ENCODE data around the gene KCTD1.
"Not testable (repeated sequence)": the region's sequence is repeated elsewhere in the genome, so short reads cannot be mapped to it uniquely, and the experiment has no call there.

Gene KCTD1

DNA sequence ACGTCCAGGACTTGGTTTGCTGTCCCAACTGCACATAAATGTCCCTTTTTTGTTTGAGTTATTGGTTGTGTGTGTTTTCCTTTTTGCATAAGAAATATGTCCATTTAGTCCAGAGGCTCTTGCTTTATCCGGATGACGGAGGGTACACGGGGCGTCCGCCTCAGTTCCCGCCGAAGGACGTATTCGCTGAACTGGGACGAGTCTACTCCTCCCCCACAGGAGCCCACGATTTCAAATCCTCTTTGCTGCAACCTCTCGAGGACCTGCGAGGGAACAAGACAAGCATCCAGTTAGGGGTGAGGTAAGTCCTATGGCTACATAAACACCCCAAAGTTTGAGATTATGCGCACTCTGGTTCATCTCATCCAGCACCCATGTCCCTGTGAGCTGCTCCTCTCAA, 92.7 kb downstream of the KCTD1 start:
- no peak for DNase-seq

DNA sequence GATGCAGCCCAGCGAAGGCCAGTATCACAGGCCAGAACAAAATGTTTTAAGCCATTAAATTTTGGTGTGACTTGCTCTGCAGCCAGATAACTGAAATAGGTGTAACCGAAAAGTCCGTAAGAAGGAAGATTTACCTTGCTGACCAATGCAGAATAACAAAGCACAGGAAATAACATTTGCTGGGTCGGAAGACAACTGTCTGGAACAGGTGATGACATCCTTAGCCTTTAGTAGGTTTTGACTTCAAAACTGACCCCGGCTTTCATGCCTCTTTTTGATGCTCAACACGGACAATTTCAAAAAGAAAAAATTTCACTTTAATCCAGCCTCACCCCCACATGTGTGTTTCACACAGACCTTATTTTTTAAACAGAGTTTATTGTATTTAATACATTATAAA, 93.7 kb downstream of the KCTD1 start:
- DNase-seq, result no peak

DNA sequence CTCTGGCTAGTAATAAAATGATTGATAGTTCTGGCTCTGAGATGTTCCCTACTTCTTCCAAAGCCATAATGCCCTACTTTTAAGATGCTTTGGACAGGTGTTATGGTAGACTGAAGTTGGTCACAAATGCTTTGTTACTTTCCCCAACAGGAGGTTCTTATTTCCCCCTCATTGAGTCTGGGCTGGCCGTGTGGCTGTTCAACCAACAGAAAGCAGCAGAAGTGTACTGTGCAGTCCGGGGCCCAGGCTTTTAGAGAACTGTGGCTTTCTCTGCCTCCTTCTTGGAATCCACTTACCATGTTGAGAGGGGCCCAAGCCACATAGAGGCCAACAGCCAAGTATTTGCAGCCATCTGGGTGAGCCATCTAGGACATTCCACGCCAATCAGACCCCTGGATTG, 94.2 kb downstream of the KCTD1 start:
- no peak for DNase-seq

DNA sequence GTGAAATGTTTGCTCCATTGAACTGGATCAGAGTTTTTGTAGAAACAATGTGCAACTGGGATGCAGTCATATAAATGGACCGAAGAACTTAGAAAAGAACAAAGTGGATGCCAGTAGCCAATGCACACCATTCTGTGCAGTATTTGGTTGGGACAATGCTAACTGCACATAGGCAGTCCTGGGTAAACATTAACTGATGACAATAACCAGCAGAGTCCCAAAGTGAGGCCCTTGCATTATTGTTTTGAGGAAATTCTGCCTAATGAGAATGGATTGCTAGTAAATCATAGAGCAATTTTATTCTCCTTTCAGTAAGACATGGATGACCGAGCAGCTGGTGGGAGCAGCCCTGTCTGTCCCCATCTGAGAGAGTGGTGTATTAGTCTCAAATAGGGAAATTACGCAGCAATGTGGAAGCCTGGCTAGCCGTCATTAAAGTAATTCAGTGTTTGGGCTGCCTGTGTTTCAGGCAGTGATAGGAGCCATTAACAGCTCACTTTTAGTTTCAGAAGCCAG, 94.9 kb downstream of the KCTD1 start:
- peak; percentile 47 for DNase-seq

DNA sequence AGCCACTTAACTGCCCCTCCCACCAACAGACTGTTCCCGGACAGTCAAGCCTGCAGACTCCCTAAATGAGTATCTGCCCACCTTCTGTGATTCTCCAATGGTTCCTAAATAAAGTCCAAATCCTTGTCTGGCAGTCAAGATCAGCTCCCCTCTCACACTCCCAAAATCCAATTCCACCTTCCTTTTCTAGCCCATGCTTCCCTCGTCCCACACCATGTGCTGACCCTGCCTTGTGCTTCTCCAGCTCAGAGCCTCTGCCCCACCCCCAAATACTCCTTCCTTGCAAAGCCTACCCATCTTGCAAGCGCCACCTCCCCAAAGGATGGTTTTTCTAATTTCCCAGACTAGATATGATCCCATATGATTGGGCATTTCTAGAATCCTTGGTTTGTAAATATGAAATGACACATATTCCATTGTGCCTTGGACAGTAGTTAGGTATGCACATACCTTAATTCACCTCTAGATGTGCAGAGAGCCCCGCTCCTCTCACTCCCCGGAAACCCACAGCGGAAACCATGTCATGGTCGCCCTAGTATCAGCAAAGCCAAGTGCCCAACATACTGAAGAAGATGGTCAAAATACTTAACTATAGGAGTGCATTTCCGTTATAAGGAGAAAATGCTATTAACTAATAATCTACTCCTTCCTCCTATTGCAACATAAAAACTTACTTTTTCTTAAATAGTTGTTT, 97.2 kb downstream of the KCTD1 start:
- no peak for DNase-seq

DNA sequence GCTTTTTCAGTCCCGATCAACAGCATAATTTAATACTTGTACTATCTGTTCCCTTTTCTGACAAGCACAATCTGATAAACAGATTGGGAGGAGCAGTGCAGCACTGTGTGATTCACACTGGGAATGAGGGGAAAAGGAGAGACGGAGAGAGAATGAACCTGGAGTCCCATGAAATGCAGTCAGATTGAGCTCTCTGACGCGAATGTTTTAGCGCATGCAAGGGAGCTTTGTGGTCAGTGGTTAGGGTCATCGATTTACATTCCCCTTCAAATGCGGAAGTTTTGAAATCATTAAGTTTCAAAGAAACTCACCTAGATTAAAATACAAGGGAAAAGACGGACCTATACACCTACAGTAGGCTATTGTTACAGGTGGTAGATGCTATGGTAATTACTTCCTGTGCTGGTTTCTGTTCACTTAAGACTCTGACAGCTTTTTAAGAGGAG, 99.6 kb downstream of the KCTD1 start:
- DNase-seq, result no peak

DNA sequence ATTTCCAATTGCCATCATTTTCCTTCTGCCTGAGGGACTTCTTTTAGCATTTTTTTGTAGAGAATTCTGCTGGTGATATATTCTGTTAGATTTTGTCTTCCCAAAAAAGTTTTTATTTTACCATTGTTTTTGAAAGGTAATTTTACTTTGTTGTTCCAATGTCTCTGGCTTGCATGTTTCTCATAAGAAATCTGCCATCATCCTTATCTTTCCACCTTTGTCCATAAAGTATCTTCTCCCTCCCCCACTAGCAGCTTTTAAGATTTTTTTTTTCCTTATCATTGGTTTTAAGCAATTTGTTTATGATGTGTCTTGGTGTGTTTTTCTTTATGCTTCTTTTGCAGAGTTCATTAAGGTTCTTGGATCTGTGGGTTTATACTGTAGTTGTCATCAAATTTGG, 104.5 kb downstream of the KCTD1 start:
- no peak for DNase-seq

DNA sequence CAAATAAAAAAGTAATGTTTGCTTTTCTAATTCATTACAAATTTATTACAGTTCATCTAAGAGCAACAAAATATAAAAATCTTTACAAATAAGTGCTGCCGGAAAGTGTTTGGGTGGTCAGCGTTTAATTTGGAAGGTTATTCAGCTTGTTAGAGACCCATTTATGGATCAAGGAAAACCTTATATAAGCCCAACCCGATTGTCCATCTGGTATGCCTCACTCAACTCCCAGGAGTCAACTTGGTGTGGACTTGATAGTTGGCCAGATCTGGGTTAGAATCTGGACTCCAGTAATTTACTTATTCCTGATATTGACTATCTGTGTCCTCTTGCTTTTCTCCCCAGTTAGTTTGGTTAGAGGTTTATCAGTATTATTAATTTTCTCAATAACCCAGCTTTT, 106.2 kb downstream of the KCTD1 start:
- DNase-seq, result no peak

DNA sequence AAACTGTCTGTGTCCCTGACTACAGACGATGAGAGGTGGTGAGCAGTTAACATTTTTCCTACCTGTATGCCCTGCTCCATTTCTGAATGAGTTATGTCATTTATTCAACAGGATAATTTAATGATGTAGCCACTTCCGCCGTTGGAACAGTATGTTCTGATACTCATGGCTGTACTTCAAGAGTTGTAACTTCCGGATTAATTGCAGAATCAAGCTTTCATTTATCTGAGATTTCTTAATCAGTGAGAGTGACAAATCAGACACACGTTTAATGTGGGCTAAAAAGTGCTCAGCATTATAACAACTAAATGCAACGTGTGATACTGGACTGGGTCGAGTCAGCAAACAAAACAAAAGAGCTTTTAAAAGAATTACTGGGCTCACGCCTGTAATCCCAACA, 107.7 kb downstream of the KCTD1 start:
- no peak for DNase-seq

DNA sequence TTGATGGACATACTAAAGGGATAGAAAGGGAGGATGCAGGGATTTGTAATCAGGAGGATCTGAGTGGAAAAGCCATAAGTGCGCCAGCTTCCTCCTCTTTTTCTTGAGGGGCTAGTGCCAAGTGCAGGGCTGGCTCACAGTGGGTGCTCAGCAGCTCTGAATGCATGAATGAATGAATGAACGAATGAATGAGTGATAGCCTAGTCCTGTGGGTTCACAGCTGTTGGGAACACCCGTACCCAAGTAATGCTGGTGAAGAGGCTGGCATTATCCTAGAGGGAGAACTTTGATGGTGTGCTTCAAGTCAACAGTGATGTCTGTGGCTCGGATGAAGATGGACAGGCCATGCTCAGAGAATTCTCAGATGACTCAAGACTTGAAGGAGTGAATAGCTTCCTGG, 108.8 kb downstream of the KCTD1 start:
- no peak for DNase-seq

DNA sequence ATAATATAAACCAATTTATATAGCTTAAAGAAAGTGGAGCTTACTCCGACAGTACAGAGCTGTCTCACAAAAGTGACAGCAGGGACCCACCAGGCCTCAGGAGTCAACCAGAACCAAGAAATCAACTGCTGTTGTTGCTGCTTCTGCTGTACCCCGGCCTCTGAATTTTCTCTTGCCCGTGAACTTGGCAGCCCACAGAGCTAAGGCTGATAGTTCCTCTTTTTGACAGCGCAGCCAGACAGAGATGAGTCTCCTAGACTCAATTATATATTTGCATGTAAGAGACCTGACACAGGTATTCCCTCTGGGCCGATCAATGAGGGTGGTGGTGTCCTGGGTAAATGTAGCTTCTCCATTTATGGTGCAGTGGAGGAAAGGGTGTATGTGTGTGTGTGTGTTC, 109.4 kb downstream of the KCTD1 start:
- DNase-seq, result no peak

DNA sequence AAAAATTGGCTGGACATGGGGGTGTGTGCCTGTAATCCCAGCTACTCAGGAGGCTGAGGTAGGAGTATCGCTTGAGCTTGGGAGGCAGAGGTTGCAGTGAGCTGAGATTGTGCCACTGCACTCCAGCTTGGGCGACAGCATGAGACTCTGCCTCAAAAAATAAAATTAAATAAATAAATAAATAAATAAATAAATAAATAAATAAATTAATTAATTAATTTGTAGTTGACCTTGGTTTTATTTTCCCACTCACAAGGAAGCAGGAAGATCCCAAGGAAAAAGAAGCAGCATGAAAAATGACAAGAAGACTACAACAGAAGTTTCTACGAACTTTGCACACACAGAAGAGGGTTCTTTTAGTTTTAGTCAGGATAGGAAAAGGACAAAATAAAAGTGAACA, 110.7 kb downstream of the KCTD1 start:
- DNase-seq, result not testable (repeated sequence)

DNA sequence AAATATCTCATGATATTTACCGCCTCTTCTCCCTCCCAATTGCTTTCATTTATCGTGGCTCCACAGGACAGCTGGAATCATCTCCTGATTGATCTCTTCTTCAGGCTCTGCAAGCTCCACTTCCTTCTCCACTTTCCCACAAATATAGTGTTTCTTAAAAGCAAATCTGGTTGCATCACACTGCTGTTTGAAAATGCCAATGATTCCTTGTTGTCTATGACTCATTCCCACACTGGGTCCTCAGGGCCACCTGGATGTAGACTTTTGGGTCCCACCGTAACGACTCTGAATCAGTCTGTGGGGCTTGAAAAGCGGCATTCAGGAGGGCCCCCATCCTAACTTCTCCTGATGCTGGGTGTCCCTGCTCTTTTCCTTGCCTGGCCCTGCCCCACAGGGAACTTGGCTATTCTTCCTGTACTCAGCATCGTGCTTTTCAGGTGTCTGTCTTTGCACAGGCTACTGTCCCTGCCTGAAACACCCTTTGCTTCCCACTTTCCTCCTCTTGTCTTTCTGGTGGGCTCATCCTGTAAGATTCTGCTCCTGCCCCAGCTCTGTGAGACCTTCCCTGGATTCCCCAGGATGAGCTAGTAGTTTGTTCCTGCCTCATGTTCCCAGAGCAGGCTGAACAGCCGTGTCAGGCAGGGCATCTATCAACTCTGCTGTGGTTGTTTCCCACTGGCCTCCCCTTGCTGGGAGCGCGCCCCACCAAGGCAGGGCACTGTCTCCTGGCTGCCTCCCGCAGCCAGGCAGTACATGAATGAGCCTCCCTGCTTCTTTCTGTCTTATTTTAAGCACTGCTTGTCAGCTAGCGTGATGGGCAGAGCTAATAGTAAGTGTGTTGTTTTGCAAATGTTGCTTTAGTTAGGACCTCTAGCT, 111.9 kb downstream of the KCTD1 start:
- DNase-seq, result no peak

DNA sequence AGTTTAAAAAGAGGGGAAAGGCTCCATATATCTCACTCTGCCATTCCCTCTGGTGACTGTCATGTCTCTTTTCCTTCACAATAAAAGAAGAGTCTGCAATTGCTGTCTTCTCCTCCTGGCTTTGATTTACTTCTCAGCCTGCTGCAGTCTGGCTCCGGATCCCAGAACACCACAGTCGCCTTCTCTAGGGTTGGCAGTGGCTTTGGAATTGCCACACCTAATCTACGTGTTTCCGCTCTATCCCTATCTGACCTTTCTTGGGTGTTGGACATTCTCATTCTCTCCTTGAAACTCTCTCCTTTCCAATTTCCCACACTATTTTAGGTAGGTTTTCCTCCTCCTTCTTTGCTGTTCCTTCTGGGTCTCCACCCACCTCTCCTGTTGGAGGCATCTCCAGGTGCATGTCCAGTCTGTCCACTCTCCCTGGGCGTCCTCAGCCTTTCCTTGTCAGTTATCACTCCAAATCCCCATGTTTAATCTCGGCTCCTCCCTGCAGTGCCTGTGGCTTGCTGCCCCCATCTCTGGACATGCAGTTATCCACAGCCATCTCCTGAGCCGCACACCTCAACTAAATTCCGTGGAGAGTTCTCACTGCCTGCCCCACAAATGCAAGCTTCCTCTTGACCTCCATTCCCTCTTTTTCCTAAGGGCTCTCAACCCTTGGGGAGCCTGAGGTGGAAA, 112.8 kb downstream of the KCTD1 start:
- no peak for DNase-seq

DNA sequence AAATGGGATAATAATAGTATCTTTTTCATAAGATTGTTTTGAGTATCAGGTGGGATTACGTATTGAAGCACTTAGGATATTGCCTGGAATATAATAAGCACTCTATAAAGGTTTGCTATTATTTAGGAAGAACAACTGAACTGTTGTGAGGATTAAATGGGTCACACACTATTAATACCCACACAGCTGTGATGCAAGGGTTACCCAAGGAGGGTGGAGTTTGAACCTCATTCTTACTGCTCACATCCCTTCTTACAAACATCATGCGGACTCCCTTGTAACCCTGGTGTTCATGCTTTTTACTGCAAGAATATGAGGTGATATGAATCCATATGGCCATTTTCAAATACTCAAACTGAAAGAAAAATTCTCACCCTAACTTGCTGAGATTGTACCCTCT, 113.5 kb downstream of the KCTD1 start:
- no peak for DNase-seq

DNA sequence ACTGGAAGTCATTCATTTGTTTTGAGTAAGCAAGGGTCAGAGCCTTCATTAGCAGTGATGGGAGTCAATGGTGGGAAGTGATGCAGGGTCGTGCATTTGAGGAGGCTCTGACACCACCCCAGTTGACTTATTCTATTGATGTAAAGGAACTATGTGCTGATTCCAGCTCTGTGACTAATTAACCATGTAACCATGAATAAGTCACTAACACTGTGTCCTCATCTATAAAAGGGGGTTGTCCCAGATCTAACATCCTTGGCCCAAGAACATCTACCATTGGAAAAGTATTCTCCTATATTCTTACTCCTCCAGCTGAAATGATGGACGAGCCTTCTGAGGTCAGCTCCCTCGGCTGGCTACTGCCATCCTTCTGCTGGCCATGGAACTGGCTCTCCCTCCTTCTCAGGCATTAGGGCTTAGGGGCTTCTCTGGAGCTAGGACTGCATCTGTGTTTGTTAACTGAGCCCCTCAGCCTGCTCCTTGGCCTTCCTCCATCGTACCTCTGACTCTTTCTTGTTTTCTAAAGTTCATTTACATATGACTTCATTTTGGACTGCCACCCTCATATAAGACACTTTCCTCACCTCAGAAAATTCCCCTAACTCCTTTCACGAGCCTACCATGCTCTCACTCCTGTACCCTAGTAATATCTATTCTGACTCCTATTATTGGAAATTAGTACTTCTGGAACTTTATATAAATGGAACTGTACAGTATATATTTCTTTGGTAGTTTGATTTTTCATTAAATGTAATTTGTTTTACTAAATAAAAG, 115.5 kb downstream of the KCTD1 start:
- DNase-seq, result no peak

DNA sequence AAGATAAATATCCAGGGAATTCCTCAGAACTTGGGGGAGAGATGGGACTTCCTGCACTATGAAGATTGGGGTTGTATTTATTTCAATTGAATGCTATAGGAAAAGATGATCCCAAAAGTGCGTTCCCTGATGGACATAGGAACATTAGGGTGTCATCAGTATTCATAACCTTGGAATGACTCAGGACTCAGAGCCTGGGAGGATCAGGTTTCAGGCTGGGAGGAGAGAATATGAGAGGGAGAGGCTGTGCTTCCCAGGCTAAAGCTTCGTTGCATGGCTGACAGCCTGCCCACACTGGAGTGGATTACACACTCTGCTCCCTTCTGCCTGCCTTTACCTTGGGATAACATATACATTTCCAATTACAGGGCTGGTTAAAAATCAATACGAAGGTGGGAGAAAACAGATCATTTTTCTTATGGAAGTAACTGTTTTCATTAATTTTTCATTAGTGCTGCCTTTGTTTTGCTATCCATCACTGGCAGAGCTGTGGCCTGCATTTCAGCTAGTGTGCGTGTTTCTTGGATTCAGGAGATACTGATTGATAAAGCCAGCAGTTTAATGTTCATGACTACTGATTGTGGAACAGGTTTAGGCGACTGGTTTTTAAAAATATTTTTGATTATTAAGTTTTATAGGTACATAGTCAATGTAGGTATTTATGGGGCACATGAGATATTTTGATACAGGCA, 118.7 kb downstream of the KCTD1 start:
- DNase-seq, result no peak

DNA sequence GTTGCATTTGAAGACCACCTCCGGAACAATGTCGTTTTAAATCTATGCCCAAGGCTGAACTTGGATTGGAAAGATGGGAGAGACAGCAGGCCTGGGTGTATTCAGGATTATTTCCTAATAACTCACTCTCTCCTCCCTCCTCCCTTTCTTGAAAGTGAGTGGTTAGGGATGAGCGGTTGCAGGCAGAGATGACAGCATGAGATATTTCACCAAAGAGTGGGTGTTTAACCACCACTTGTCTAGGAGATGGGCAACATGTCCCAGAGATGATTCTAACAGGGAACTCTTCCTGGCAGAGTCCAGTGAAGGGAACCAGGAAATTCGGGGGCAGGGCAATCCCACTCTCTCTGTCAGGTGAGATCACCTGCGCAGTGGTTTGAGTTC, 123.2 kb downstream of the KCTD1 start:
- DNase-seq, result no peak

DNA sequence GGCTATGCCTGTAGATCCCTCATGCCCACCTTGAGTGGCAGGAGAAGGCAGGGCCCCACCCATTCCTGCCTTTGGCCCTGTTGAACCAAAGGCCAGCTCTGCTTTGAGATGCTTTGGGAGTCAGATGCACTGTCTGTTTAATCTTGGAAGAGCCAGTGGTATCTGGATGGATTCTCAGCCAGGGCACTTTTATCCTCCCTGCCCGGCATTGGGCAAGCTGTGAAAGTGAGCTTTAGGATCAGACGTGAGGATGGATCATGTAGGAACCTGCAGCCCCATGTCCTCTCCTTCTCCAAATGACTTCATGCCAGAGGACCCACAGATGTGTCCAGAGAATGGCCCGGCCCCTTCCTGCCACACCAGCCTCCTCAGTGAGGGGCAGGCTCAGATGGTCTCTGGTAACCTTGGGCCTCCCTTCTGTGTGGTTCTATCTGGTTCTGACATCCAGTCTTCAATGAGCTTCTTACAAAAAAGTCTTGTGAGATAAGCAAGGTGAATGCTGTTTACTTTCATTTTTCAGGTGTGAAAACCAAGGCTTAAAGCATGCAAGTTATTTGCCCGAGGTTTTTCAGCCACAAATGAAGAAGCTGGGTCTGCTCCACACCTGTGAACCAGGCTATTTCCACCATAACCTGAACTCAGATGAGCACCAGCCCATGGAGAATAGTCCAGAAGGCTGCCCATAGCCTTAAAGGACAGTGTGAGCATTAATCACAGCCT, 123.8 kb downstream of the KCTD1 start:
- DNase-seq, result no peak

DNA sequence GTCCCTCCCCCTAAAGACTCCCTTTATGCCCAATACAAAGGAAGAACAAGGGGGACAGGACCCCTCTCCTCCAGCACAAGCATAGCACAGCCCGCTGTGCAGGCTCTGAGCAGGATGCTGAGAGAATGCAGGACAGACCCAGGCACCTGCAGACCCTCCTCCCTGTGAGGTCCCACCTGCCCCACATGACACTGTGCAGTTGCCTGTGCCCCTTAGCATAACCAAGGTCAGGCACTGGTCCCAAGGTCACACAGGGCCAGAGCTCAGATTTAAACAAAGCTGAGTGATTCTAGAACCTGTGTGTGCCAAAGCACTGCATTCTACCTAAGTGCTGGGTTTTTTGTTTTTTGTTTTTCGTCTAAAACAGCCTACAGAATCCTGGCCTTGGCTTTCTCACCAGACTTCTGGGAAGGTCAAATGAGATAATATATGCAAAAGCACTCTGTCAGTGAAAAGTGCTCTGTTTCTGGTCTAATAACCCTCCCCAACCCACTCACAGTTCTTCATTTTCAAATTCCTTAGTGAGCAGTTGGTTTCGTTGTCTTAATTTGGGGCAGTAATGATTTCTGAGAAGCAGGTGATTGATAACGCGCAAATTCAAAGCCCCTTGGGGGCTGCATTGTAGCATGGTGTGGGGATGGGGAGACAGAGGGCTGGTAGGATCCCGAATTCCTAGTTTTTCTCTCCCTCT, 125.7 kb downstream of the KCTD1 start:
- no peak for DNase-seq

DNA sequence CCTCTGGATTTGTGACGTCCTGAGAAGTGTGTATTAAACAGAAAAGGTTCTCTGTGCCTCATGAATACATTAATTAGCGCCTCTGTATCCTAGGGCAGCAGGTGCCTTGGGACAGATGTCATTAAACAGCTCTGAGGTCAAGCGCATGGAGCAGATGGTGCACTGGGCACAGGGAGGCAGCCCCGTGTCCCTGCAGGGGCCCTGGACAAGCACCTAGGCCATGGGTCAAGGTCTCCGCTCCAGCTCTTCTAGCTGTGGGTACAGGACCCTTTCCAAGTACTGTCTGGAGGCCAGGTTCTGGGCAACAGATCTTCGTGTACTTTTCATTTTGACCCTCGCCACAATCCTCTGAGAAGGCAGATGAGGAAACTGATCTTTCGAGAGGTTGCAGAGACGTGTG, 126.4 kb downstream of the KCTD1 start:
- DNase-seq, result no peak

Data from COR-L47 (cell line).